Endothelial cell of umbilical vein (primary cell): ENCODE measurements around the gene ALKBH8.

ENCODE experiments used
- EZH2 ChIP-seq: IDR thresholded peaks from 2 replicates; pipeline ENCODE4 v1.6.1; 2012; ENCODE audit warnings: borderline replicate concordance, low read depth, mild to moderate bottlenecking, moderate library complexity, low read length, inconsistent platforms; ENCODE audit not compliant: severe bottlenecking
- FOS ChIP-seq: IDR thresholded peaks from 2 replicates; pipeline ENCODE4 v1.6.1; 2011; ENCODE audit warnings: mild to moderate bottlenecking, low read length, moderate library complexity, borderline replicate concordance; ENCODE audit not compliant: insufficient read depth
- GATA2 ChIP-seq: IDR thresholded peaks from 2 replicates; pipeline ENCODE4 v1.7.0; 2011; ENCODE audit warnings: low read depth, mild to moderate bottlenecking, moderate library complexity, mixed read lengths, low read length; ENCODE audit not compliant: insufficient read length, insufficient read depth
- MYC ChIP-seq: IDR thresholded peaks from one replicate; pipeline ENCODE4 v1.6.1; 2011; ENCODE audit warnings: mild to moderate bottlenecking, low read depth, low read length
- POLR2A ChIP-seq: IDR thresholded peaks from 2 replicates; pipeline ENCODE4 v1.6.1; 2012; ENCODE audit warnings: low read depth, mild to moderate bottlenecking, control low read depth, low read length
- POLR2AphosphoS5 ChIP-seq: IDR thresholded peaks from 2 replicates; pipeline ENCODE4 v1.6.1; 2012; ENCODE audit warnings: low read depth, mild to moderate bottlenecking, control low read depth, low read length, moderate library complexity; ENCODE audit not compliant: insufficient read depth
- TF ChIP-seq, protein P1 (sequence below), 2 donors: IDR thresholded peaks; 1 replicate in 1 of 2; 2 replicates in 1 of 2; pipeline ENCODE4 v1.5.1; 2011; ENCODE audit warnings: low read length in 2 of 2, mild to moderate bottlenecking in 2 of 2, moderate library complexity in 2 of 2, control low read depth in 1 of 2, inconsistent platforms in 1 of 2, low read depth in 1 of 2; ENCODE audit not compliant: insufficient read depth in 1 of 2; ENCODE audit errors: extremely low read depth in 1 of 2
- TF ChIP-seq, protein P2 (sequence below): IDR thresholded peaks from 2 replicates; pipeline ENCODE4 v1.6.1; 2011; ENCODE audit not compliant: insufficient read depth, insufficient read length

DNA sequence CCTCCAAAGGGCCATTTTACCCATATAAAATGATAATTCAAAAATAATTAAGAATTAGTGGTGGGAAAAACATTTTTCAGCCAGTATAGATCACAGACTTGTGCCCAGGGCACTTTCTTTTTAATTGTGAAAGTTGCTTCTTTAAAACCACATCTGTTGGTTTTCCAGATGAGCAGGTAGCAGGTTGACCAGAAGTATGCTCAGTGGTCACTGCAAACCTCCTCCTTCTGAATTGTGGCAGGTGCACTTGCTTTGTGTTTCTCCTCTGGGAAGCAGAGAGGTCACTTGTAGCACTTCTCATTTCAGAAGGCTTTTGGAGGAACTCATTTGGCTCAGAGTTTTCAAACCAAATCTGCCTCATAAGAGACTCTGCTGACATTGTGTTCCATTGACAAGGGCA lies 83.3 kb downstream of the ALKBH8 start:
- TF ChIP-seq, protein P1, sequence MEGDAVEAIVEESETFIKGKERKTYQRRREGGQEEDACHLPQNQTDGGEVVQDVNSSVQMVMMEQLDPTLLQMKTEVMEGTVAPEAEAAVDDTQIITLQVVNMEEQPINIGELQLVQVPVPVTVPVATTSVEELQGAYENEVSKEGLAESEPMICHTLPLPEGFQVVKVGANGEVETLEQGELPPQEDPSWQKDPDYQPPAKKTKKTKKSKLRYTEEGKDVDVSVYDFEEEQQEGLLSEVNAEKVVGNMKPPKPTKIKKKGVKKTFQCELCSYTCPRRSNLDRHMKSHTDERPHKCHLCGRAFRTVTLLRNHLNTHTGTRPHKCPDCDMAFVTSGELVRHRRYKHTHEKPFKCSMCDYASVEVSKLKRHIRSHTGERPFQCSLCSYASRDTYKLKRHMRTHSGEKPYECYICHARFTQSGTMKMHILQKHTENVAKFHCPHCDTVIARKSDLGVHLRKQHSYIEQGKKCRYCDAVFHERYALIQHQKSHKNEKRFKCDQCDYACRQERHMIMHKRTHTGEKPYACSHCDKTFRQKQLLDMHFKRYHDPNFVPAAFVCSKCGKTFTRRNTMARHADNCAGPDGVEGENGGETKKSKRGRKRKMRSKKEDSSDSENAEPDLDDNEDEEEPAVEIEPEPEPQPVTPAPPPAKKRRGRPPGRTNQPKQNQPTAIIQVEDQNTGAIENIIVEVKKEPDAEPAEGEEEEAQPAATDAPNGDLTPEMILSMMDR (IDR thresholded peaks at IDR 0.05; ENCODE audit: extremely low read depth in 1 of 2, insufficient read depth in 1 of 2, low read depth in 1 of 2, low read length in 2 of 2) = no peak
- TF ChIP-seq FOS = no peak
- TF ChIP-seq EZH2 = no peak
- TF ChIP-seq MYC = no peak
- TF ChIP-seq POLR2AphosphoS5 = no peak
- TF ChIP-seq POLR2A = no peak
- no peak for TF ChIP-seq GATA2
- TF ChIP-seq, protein P2, sequence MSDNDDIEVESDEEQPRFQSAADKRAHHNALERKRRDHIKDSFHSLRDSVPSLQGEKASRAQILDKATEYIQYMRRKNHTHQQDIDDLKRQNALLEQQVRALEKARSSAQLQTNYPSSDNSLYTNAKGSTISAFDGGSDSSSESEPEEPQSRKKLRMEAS = no peak
